ENCODE measurements around the gene SLC66A2. TPM values are rescaled to one million over a fixed set of nuclear protein-coding genes. Genes with fewer than 3 reads are reported as not detected.

SLC66A2 gene
- total and polyA plus RNA-seq, 2 of the 13 experiments (the other 11 are each of a cell fraction or from before 2014, with no cell fraction given) = 33.5 to 41.9 TPM

GRCh38 chr18:79964330-79965118 is 13.1 kb upstream of the SLC66A2 start, which contains the start of gene HSBP1L1 (continued):
- TF ChIP-seq ZNF275 (CRISPR knock-in tag; IDR thresholded peaks at IDR 0.05; ENCODE audit: borderline replicate concordance) = peak; percentile 41; the same call in 1 of the 2 replicates
- TF ChIP-seq ONECUT2 (CRISPR knock-in tag; IDR thresholded peaks at IDR 0.05) = no peak
- peak; percentile 75; the same call in 1 of the 2 replicates for TF ChIP-seq ZNF589 (CRISPR knock-in tag; conservative IDR thresholded peaks at IDR 0.05)
- peak; percentile 55; the same call in 1 of the 3 replicates for TF ChIP-seq MXI1 (IDR thresholded peaks at IDR 0.05; ENCODE audit: borderline replicate concordance, low read depth, low read length)
- no peak for TF ChIP-seq PATZ1 (CRISPR knock-in tag; IDR thresholded peaks at IDR 0.05)
- no peak for TF ChIP-seq TBL1XR1 (IDR thresholded peaks at IDR 0.05; ENCODE audit: borderline replicate concordance, low read length, partially characterized antibody)
- TF ChIP-seq ARNTL (CRISPR knock-in tag; IDR thresholded peaks at IDR 0.05) = peak; percentile 52; the same call in 1 of the 2 replicates
- TF ChIP-seq RXRB (CRISPR knock-in tag; IDR thresholded peaks at IDR 0.05; ENCODE audit: borderline replicate concordance) = no peak
- no peak for TF ChIP-seq NR2F6 (IDR thresholded peaks at IDR 0.05)
- peak; percentile 14; the same call in 1 of the 2 replicates for TF ChIP-seq NR2F6 (CRISPR knock-in tag; IDR thresholded peaks at IDR 0.05)
- TF ChIP-seq ZNF160 (CRISPR knock-in tag; IDR thresholded peaks at IDR 0.05) = 0 out of 2 replicates have a peak, but pooled peaks have one; percentile 53
- no peak for TF ChIP-seq SP1 (IDR thresholded peaks at IDR 0.05)
- peak; percentile 51 for TF ChIP-seq SP1 (CRISPR knock-in tag; IDR thresholded peaks at IDR 0.05)
- TF ChIP-seq XBP1 (CRISPR knock-in tag; IDR thresholded peaks at IDR 0.05) = no peak
- TF ChIP-seq MED13 (CRISPR knock-in tag; IDR thresholded peaks at IDR 0.05) = no peak; the same call in 1 of the 2 replicates
- TF ChIP-seq MBNL3 (CRISPR knock-in tag; conservative IDR thresholded peaks at IDR 0.05) = no peak
- TF ChIP-seq, protein P1, sequence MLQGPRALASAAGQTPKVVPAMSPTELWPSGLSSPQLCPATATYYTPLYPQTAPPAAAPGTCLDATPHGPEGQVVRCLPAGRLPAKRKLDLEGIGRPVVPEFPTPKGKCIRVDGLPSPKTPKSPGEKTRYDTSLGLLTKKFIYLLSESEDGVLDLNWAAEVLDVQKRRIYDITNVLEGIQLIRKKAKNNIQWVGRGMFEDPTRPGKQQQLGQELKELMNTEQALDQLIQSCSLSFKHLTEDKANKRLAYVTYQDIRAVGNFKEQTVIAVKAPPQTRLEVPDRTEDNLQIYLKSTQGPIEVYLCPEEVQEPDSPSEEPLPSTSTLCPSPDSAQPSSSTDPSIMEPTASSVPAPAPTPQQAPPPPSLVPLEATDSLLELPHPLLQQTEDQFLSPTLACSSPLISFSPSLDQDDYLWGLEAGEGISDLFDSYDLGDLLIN (CRISPR knock-in tag; IDR thresholded peaks at IDR 0.05; ENCODE audit: borderline replicate concordance) = peak; percentile 26; the same call in 1 of the 2 replicates
- TF ChIP-seq, protein P2, sequence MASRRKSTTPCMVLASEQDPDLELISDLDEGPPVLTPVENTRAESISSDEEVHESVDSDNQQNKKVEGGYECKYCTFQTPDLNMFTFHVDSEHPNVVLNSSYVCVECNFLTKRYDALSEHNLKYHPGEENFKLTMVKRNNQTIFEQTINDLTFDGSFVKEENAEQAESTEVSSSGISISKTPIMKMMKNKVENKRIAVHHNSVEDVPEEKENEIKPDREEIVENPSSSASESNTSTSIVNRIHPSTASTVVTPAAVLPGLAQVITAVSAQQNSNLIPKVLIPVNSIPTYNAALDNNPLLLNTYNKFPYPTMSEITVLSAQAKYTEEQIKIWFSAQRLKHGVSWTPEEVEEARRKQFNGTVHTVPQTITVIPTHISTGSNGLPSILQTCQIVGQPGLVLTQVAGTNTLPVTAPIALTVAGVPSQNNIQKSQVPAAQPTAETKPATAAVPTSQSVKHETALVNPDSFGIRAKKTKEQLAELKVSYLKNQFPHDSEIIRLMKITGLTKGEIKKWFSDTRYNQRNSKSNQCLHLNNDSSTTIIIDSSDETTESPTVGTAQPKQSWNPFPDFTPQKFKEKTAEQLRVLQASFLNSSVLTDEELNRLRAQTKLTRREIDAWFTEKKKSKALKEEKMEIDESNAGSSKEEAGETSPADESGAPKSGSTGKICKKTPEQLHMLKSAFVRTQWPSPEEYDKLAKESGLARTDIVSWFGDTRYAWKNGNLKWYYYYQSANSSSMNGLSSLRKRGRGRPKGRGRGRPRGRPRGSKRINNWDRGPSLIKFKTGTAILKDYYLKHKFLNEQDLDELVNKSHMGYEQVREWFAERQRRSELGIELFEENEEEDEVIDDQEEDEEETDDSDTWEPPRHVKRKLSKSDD (CRISPR knock-in tag; IDR thresholded peaks at IDR 0.05; ENCODE audit: low read depth) = peak; percentile 53; the same call in 1 of the 2 replicates
- TF ChIP-seq SIN3B (IDR thresholded peaks at IDR 0.05; ENCODE audit: low read length) = no peak
- peak; percentile 63; the same call in 1 of the 2 replicates for TF ChIP-seq ZFP82 (CRISPR knock-in tag; IDR thresholded peaks at IDR 0.05; ENCODE audit: borderline replicate concordance)
